HG03520 (cell line): Measurements from ENCODE around the gene IDH3A.

ENCODE experiments used
- ATAC-seq: cut with Tn5 transposase; IDR thresholded peaks from one replicate; pipeline ENCODE4 v1.9.1; 2021; ENCODE audit warnings: mild to moderate bottlenecking, moderate library complexity; ENCODE audit not compliant: unreplicated experiment

The IDH3A gene

DNA sequence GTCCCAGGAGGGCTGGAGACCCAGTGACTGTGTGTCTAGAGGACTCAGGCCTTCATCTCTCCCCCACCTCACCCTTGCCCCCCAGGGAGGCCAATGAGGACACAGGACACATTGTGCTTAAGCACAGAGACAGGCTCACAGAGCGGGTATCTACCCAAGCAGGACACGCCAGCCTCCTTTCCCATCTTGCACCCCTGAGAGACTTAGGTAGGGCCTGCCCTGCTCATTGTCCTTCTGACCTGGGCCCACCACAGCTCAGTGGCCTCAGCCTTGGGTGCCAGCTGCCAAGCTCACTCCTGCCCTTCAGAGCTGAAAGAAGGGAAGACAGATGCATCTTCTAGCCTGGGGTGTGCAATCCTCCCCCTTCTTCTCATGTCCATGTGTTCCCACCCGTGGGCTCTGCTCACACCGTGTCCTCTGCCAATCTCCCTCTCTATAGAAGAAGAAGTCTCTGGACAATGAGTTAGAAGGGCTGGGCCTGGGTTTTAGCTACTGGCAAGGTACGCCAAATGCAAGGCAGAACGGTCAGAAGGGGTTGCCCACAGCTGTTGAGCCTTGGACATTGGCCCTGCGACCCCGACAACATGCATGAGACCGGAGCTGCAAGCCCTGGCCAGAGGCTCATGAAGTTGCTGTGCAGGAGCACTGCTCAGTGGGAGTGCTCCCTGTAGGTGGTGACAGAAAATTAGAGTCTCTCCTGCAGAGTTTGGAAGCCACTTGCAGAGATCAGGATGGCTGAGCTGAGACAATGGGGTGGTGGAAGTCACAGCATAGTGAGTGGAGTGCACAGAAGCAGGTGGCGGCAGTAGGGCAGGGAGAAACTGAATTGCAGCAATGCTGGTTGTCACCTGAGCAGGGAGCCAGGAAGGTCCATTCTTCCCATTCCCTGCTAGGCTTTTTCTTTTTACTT, 52.4 kb downstream of the IDH3A start:
- ATAC-seq, result no peak

DNA sequence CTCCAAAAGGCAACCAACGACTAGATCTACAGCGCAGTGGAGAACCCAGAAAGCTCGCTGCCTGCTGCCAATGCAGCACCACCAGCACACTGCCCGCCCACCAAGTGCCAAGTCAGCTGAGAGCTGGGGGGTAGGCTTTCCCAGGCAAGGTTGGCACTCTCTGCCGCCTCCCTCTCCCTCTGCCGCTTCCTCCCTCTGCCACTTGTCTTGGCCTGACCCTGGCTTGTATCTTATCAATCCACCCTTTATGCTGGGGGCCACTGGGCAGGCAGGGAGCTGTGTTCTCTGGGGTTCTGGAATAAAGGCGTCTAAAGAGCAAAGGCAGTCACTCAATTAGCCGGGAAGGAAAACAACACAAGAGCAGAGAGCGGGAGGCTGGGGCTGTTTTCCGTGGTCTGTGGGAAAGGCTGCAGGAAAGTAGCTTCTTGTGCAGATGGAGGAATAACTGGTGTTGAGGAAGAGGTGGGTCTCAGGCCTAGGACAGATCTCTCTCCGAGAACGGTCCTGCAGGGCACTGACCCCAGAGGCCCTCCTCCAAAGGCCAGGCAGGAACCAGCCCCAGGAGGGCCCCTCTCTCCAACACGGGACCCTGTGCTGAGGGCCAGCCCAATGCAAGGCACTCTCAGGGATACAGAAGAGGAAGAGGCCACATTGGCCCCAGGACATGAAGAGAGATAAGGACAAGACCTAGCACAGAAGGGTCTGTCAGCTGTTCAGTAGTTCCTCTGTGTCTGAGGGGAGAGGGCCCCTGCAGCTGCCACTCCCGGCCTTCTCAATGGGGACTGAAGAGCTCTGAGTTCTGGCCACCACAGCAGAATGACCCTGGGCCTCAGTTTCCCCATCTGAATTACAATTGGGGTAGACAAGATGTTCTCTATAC, 54.4 kb downstream of the IDH3A start:
- no peak for ATAC-seq

- ATAC-seq, result no peak
Observed at GRCh38 chr15:78204351-78205309, 55.5 kb downstream of the IDH3A start.

DNA sequence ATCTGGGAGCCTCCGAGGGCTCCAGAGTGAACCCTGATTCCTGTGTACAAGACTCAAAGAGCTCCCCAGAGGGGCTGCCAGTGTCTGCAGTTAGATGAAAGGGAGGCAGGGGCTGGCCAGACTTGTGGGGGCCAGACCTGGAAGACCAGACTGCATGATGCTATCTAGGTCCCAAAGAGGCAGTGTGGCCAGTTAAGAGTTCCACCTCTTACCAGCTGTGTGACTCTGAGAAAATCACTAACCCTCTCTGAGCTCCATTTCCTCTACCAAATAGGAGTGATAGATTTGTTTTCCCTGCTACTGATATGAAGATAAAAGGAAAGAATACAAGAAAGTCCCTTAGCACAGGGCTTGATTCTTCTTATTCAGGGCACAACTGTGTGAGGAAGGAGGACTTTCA, 56.2 kb downstream of the IDH3A start:
- no peak for ATAC-seq

DNA sequence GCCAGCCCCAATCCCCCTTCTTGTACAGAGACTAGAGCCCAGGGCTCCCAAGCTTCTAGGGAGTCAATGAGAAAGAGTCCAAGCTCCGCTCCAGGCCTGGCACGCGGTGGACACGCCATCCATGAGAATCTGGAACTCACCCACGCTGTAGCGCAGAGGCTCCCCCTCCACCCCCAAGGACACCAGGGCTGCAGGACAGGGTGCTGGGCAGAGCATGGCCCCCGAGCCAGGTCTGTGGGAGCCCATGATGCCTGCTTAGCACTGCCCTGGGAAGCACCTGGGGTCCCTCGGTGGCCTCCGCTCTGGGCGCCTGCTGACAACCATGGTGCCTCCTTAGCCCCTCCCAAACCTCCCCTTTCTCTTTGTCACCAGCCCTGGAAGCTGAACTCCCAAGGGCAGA, 56.7 kb downstream of the IDH3A start:
- ATAC-seq, result no peak

DNA sequence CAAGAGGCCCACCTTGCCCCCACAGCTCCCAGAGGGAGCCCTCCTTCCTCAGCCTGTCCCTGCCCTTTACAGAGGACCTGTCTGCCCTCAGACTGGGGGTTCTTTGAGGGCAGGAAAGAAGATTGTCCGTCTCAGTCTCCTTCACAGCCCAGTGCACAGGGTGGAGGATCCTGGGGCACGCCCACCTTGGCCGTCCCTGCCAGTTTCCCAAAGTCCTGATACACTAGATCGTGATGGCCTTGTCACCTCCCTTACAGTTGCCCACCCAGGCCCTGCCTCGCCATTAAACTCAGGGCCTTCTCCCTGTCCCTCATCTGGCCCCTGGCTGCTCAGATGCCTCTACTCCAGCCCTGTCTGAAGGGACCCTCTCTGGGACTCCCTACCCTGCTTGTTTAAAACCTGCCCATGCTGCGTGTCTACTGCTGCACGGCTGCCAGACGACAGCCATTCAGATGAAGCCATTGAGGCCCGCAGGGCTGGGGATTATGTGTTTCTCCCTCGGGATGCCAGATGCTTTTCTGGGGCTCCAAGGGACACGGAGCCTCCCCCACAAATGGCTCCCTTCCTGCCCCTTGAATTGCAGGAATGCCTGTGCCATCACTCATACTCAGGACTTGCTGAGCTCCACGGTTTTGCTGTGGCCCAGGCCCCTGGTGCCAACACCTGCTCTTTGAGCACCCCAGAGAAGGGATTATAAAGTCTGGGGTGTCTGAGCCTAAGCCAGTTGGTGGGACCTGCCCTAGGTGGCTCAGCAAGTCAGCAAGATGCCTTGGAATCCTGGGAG, 57.4 kb downstream of the IDH3A start:
- no peak for ATAC-seq

DNA sequence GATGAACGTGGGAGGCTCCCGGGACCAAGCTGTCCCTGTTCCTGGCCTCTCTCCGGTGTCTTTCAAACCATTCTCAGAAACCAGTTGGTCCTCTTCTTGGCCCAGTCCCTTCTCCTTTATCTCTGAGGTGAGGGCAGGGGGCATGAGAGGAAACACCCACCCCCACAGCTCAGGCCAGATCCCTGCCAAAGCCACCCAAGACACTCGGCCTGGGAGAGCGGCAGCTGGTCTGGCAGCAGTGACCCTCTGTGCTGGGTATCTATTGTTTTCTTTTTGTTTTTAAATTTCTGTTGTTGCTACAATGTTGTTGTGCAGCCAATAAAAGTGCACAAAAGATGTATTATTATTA, 57.9 kb downstream of the IDH3A start:
- ATAC-seq, result no peak

- no peak for ATAC-seq
Observed at GRCh38 chr15:78207641-78208340, 58.6 kb downstream of the IDH3A start.

DNA sequence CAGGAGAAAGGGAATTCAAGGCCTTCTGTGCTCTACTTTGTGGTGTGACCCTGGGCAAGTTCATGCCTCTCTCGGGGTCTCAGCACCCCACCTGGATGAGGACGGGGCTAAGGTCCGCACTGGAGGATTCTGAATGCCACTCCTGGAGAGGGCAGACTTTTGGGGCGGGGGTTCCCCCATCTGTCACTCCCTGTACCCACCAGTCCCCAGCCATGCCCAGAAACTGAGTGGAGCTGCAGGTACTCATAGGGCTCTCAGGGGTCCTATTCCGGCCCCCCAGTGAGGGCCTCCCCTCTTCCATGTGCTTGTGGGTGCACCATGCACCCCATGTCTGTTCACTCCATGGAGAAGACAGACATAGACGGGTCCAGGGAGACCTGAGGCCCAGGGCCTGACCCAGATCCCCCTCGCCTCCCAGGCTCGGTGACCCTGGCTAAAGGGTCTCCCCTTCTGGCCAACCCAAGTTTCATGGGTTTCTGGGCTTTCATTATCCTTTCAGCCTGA, 59.2 kb downstream of the IDH3A start:
- ATAC-seq, result no peak

GRCh38 chr15:78208887-78209645, 59.9 kb downstream of the IDH3A start:
- no peak for ATAC-seq

DNA sequence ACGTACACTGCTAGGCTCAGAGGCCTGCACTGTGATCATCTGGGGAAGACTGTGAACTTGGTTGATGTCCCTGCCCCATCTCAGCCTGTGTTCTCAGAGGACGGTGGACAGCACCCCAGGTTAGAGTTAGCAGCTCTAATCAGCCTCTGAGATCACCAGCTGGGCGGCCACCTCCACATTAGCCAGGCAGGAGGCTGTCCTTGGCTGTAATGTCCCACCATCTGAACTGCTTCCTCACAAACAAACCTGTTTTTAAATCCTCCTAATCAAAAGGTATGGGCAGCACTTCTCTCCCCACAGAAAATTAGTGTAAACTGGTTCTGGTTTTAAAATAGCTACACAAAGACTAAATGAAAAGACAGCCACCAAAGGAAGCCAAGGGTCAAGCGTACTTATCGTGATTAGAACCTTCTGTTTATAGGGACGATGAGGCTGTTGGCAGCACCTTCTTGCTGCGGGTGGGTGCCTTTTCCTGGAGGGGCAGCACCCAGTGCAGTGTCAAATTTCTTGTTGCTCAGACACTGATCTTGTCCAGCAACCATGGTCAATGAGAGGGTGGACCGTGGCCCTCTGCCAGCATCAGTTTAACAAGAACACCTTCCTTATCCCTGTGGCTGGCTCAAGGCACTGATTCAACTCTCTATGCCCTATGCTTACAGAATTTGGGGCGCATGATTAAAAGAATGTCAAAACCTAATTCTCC, 60.6 kb downstream of the IDH3A start:
- ATAC-seq, result no peak

GRCh38 chr15:78210349-78210717, 61.2 kb downstream of the IDH3A start:
- ATAC-seq, result no peak

- ATAC-seq, result no peak
Observed at GRCh38 chr15:78211189-78211921, 62.2 kb downstream of the IDH3A start.

GRCh38 chr15:78212008-78212407, 62.8 kb downstream of the IDH3A start:
- ATAC-seq, result no peak

DNA sequence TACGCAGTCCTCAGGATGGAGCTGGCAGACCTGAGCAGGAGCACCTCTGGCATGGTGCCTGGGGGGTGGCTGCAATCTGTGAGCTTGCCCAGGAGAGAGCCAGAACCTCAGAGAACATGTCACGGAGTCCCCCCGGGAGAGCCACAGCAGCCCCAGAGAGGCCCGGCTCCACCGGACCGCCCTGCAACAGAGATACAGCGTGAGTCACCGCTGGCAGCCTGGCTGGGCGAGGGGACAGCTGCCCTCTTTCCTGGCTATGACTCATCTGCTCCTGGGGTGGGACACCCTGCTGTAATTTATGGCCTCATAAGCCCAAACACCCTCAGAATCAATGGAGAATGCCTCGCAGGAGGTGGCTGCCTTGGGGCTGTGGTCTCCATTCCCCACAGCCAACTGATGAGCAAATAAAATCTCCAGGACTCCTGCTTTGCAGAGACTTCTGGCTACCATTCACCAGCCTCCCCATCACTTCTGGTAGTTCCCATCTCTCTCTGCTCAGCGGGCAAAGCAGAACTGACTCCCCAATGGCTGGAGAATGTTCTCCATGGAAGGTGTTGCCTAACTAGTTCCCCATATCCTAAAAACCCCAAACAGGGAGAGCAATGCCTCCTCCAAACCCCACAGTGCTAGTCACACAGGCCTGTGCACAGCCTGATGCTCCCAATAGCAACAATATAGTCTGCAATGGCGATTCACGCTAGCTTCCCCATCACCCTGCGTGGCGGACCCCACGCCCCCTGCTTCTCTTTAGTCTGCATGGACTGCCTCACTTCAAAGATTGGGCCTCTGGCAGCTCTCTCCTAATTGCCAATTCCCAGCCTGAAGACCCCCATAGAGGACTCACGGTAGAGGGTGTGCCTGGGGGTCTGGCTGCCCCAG, 63.6 kb downstream of the IDH3A start:
- ATAC-seq, result no peak

GRCh38 chr15:78213425-78213750, 64.2 kb downstream of the IDH3A start:
- ATAC-seq, result no peak
